HFFc6 (cell line): ENCODE data around the gene DCP1A. TPM values are rescaled to one million over a fixed set of nuclear protein-coding genes. Genes with fewer than 3 reads are reported as not detected.

Experiments
- DNase-seq: peaks from one replicate; pipeline ENCODE4 v3.0.0-alpha.2; 2018
- H3K27ac Mint-ChIP-seq: 2 replicates; pipeline ENCODE4 v1.8.0; 2020; ENCODE audit warnings: mild to moderate bottlenecking, mixed read lengths
- H3K27me3 Mint-ChIP-seq: 2 replicates; pipeline ENCODE4 v1.8.0; 2021; ENCODE audit warnings: mild to moderate bottlenecking, moderate library complexity, mixed read lengths; ENCODE audit not compliant: insufficient read depth
- H3K36me3 Mint-ChIP-seq: 2 replicates; pipeline ENCODE4 v1.8.0; 2021; ENCODE audit warnings: low read depth, mixed read lengths
- H3K4me1 Mint-ChIP-seq: 2 replicates; pipeline ENCODE4 v1.8.0; 2020; ENCODE audit warnings: low read depth, mixed read lengths
- H3K4me3 Mint-ChIP-seq: 2 replicates; pipeline ENCODE4 v1.8.0; 2020; ENCODE audit warnings: mild to moderate bottlenecking, moderate library complexity, mixed read lengths
- H3K9me3 Mint-ChIP-seq: 2 replicates; pipeline ENCODE4 v1.8.0; 2020; ENCODE audit warnings: mild to moderate bottlenecking, mixed read lengths
- CTCF ChIP-seq: fragments of 200-600 bp; sonication (generic); IDR thresholded peaks from 2 replicates; pipeline ENCODE4 v1.5.0; 2021; ENCODE audit warnings: antibody characterized with exemption, mild to moderate bottlenecking
- total RNA-seq, 6 experiments: library from RNA; stranded (reverse); fragmentation: NEBNext Ultra II Directional; extraction: Animal tissue kit (Norgen Biotek cat#: 25700); gene quantifications; 2 replicates in 1 of 6; 3 replicates in 5 of 6; pipeline ENCODE4 v1.2.3, GENCODE V29; 2021

The DCP1A gene
- total RNA-seq, 6 experiments from 2014 or later: 14.9 to 18.8 (median 16.6) TPM

GRCh38 chr3:53259427-53260259, 87.7 kb downstream of the DCP1A start:
- peaks cover 6% of the 10 kb centered on the region for H3K36me3 Mint-ChIP-seq
- no peak for DNase-seq
- H3K27ac Mint-ChIP-seq: no peak overlapping the region; the same call in 1 of the 2 replicates
- no peaks in the 10 kb centered on the region for H3K9me3 Mint-ChIP-seq
- no peak overlapping the region for H3K4me3 Mint-ChIP-seq
- H3K4me1 Mint-ChIP-seq: peaks cover 22% of the 10 kb centered on the region
- no peak for TF ChIP-seq CTCF
- H3K27me3 Mint-ChIP-seq: peaks cover 4% of the 10 kb centered on the region; the same call in 1 of the 2 replicates

GRCh38 chr3:53258600-53259426, 88.5 kb downstream of the DCP1A start:
- H3K27ac Mint-ChIP-seq: no peak overlapping the region
- H3K27me3 Mint-ChIP-seq: peaks cover 6% of the 10 kb centered on the region

GRCh38 chr3:53257465-53257864, 89.9 kb downstream of the DCP1A start:
- TF ChIP-seq CTCF: no peak
- DNase-seq: no peak
- no peak overlapping the region for H3K4me3 Mint-ChIP-seq
- H3K36me3 Mint-ChIP-seq: peaks cover 22% of the 10 kb centered on the region
- H3K27me3 Mint-ChIP-seq: peaks cover 6% of the 10 kb centered on the region
- H3K27ac Mint-ChIP-seq: no peak overlapping the region
- peaks cover 36% of the 10 kb centered on the region for H3K4me1 Mint-ChIP-seq
- H3K9me3 Mint-ChIP-seq: no peaks in the 10 kb centered on the region

More at GRCh38 chr3:53258600-53259426, 88.5 kb downstream of the DCP1A start:
- Mint-ChIP-seq H3K9me3 (no peaks in the 10 kb centered on the region), H3K4me1 (peaks cover 24% of the 10 kb centered on the region), H3K4me3 (no peak overlapping the region), H3K36me3 (peaks cover 14% of the 10 kb centered on the region)
- DNase-seq: no peak
- TF ChIP-seq CTCF: no peak

- Mint-ChIP-seq H3K27ac (no peak overlapping the region), H3K9me3 (no peaks in the 10 kb centered on the region), H3K36me3 (peaks cover 25% of the 10 kb centered on the region), H3K4me1 (peaks cover 35% of the 10 kb centered on the region), H3K4me3 (no peak overlapping the region), H3K27me3 (peaks cover 6% of the 10 kb centered on the region)
- TF ChIP-seq CTCF: no peak
- DNase-seq: no peak
Observed at GRCh38 chr3:53256704-53257055, 90.7 kb downstream of the DCP1A start.

GRCh38 chr3:53255775-53256703, 91.3 kb downstream of the DCP1A start, which contains the start of gene TKT:
Gene TKT, minus strand, starts transcription at chr3:53256022. Its CDS starts 80 bp downstream, at chr3:53255942.
- Mint-ChIP-seq H3K4me1 (peaks cover 37% of the 10 kb centered on the region), H3K9me3 (no peaks in the 10 kb centered on the region), H3K27me3 (peaks cover 6% of the 10 kb centered on the region), H3K27ac (peak within 1 kb of the TSS; percentile 79), H3K36me3 (peaks cover 30% of the 10 kb centered on the region), H3K4me3 (peak within 1 kb of the TSS; percentile 97)
- peak; percentile 83 for DNase-seq
- TF ChIP-seq CTCF: no peak
